Measurements from ENCODE around the gene FURIN. TPM values are rescaled to one million over a fixed set of nuclear protein-coding genes. Genes with fewer than 3 reads are reported as not detected.

FURIN gene
- total RNA-seq, 1 experiment from 2014 or later = 35.1 TPM

DNA sequence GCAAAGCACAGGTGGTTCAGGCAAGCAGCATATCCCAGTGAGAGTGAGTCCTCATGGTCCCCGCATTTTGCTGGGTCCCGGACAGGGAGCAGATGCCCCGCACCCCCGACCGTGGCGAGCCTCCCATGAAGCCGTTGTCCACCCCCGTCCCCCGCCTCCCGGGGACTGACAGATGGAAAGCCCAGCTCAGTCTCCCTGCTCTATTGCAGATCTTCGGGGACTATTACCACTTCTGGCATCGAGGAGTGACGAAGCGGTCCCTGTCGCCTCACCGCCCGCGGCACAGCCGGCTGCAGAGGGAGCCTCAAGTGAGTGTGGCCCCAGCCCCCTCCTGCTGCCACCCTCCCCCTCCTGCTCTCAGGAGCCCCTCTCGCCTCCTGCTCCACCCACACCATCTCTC, 7.7 kb downstream of the FURIN start:
- Histone ChIP-seq H3K23me2 (ENCODE audit: insufficient read length, low read depth, low read length, poor library complexity, severe bottlenecking) (peaks cover 4% of the 10 kb centered on the region), H2AFZ (ENCODE audit: low read length) (no peak overlapping the region), H3K27me3 (ENCODE audit: insufficient read depth, low read length) (no peaks in the 10 kb centered on the region), H3K18ac (ENCODE audit: insufficient read length, low read depth, low read length) (no peak overlapping the region), H4K5ac (ENCODE audit: insufficient read length, low read depth, low read length) (no peak overlapping the region), H4K91ac (ENCODE audit: insufficient read length, low read depth, low read length) (no peak overlapping the region), H2BK12ac (ENCODE audit: insufficient read length, low read depth, low read length) (no peak overlapping the region), H2AK5ac (ENCODE audit: insufficient read length, low read length) (no peak overlapping the region), H4K20me1 (ENCODE audit: control insufficient read depth, insufficient read depth, insufficient read length) (no peaks in the 10 kb centered on the region), H3K56ac (ENCODE audit: insufficient read length, low read depth, low read length) (no peak overlapping the region), H3K9me3 (ENCODE audit: control insufficient read depth, low read depth, low read length) (no peaks in the 10 kb centered on the region), H3K4me2 (ENCODE audit: insufficient read depth, insufficient read length, low read length) (no peak overlapping the region), H3K23ac (ENCODE audit: insufficient read length, low read depth, low read length) (no peak overlapping the region), H4K8ac (replicated peaks; ENCODE audit: insufficient read length, low read depth, low read length) (no peak overlapping the region), H2BK20ac (ENCODE audit: low read depth, low read length, poor library complexity, severe bottlenecking) (no peak overlapping the region), H3K4ac (ENCODE audit: low read depth, low read length) (no peak overlapping the region), H3K14ac (ENCODE audit: insufficient read depth, low read length) (peak overlapping the region; percentile 10; the same call in 1 of the 2 replicates), H2BK5ac (ENCODE audit: insufficient read length, low read length) (no peak overlapping the region), H2BK15ac (ENCODE audit: low read depth, low read length) (no peak overlapping the region; the same call in 1 of the 2 replicates), H3K27ac (ENCODE audit: insufficient read length, low read depth, low read length) (no peak overlapping the region), H3K79me1 (ENCODE audit: insufficient read depth, low read depth, low read length, poor library complexity, severe bottlenecking) (peaks cover 2% of the 10 kb centered on the region), H2BK120ac (ENCODE audit: low read depth, low read length, poor library complexity, severe bottlenecking) (no peak overlapping the region), H3K79me2 (ENCODE audit: insufficient read depth, low read length) (no peaks in the 10 kb centered on the region), H3T11ph (ENCODE audit: low read length) (no peak overlapping the region), H3K9ac (ENCODE audit: extremely low read depth, insufficient read length, low read length) (no peak overlapping the region), H3K4me1 (ENCODE audit: insufficient read depth, low read length) (peaks cover 3% of the 10 kb centered on the region; the same call in 1 of the 2 replicates)
- TF ChIP-seq, protein P1, sequence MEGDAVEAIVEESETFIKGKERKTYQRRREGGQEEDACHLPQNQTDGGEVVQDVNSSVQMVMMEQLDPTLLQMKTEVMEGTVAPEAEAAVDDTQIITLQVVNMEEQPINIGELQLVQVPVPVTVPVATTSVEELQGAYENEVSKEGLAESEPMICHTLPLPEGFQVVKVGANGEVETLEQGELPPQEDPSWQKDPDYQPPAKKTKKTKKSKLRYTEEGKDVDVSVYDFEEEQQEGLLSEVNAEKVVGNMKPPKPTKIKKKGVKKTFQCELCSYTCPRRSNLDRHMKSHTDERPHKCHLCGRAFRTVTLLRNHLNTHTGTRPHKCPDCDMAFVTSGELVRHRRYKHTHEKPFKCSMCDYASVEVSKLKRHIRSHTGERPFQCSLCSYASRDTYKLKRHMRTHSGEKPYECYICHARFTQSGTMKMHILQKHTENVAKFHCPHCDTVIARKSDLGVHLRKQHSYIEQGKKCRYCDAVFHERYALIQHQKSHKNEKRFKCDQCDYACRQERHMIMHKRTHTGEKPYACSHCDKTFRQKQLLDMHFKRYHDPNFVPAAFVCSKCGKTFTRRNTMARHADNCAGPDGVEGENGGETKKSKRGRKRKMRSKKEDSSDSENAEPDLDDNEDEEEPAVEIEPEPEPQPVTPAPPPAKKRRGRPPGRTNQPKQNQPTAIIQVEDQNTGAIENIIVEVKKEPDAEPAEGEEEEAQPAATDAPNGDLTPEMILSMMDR (conservative IDR thresholded peaks at IDR 0.05) = no peak
- no CpG with 5 or more reads among the region's 20 CpGs for WGBS (ENCODE audit: extremely low coverage, insufficient read length, low lambda C conversion rate)
- H3K27ac Mint-ChIP-seq = no peak overlapping the region; a peak in 1 of 7 replicates
- no peaks in the 10 kb centered on the region for H3K9me3 Mint-ChIP-seq
- peaks cover 20 to 36% (median 33%) of the 10 kb centered on the region in 3 experiments; a peak in 6 of 7 replicates for H3K36me3 Mint-ChIP-seq (ENCODE audit: insufficient read depth in 1 of 3, low read depth in 3 of 3)
- H3K4me1 Mint-ChIP-seq = peaks cover 23 to 28% of the 10 kb centered on the region in 2 experiments
- H3K4me3 Mint-ChIP-seq = no peak overlapping the region
- H3K27me3 Mint-ChIP-seq (ENCODE audit: low read depth) = no peaks in the 10 kb centered on the region
- DNase-seq = no peak
